HL-60 (cell line): ENCODE measurements around the gene TENM4.

Experiments
- CTCF ChIP-seq: IDR thresholded peaks from one replicate; pipeline ENCODE4 v1.5.1; 2011; ENCODE audit warnings: low read length, control low read depth, inconsistent platforms; ENCODE audit not compliant: insufficient read depth
- GABPA ChIP-seq: IDR thresholded peaks from 2 replicates; pipeline ENCODE4 v1.6.1; 2012; ENCODE audit warnings: low read depth
- POLR2AphosphoS5 ChIP-seq: IDR thresholded peaks from 2 replicates; pipeline ENCODE4 v1.6.1; 2012; ENCODE audit warnings: low read depth
- SPI1 ChIP-seq: IDR thresholded peaks from 2 replicates; pipeline ENCODE4 v1.6.1; 2012; ENCODE audit warnings: low read depth, mild to moderate bottlenecking, borderline replicate concordance
- TF ChIP-seq, protein P1 (sequence below): IDR thresholded peaks from 2 replicates; pipeline ENCODE4 v1.6.1; 2012; ENCODE audit warnings: low read depth; ENCODE audit not compliant: insufficient replicate concordance

DNA sequence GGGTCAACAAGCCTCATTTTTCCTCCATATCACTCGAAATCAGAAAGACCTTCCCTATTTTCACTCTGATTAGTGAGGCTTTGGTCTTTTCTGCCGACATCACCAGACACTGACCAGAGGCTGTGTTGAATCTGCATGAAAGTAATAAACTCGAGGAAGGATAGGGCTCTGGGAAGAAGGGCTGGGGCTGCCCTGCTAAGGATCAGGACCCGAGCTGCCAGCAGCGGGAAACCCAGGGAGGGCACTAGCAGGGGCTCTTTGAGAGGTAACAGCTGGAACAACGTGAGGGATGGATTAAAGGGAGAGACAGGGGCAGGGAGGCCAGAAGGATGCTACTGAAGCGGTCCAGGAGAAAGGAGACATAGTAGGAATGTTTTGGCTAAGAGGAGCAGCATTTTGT is 488.7 kb downstream of the TENM4 start:
- TF ChIP-seq CTCF = no peak
- TF ChIP-seq POLR2AphosphoS5 = no peak
- TF ChIP-seq, protein P1, sequence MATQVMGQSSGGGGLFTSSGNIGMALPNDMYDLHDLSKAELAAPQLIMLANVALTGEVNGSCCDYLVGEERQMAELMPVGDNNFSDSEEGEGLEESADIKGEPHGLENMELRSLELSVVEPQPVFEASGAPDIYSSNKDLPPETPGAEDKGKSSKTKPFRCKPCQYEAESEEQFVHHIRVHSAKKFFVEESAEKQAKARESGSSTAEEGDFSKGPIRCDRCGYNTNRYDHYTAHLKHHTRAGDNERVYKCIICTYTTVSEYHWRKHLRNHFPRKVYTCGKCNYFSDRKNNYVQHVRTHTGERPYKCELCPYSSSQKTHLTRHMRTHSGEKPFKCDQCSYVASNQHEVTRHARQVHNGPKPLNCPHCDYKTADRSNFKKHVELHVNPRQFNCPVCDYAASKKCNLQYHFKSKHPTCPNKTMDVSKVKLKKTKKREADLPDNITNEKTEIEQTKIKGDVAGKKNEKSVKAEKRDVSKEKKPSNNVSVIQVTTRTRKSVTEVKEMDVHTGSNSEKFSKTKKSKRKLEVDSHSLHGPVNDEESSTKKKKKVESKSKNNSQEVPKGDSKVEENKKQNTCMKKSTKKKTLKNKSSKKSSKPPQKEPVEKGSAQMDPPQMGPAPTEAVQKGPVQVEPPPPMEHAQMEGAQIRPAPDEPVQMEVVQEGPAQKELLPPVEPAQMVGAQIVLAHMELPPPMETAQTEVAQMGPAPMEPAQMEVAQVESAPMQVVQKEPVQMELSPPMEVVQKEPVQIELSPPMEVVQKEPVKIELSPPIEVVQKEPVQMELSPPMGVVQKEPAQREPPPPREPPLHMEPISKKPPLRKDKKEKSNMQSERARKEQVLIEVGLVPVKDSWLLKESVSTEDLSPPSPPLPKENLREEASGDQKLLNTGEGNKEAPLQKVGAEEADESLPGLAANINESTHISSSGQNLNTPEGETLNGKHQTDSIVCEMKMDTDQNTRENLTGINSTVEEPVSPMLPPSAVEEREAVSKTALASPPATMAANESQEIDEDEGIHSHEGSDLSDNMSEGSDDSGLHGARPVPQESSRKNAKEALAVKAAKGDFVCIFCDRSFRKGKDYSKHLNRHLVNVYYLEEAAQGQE = no peak
- TF ChIP-seq GABPA = no peak
- TF ChIP-seq SPI1 = no peak
